ENCODE data around the gene TTC31.
"Not testable (repeated sequence)": the region's sequence is repeated elsewhere in the genome, so short reads cannot be mapped to it uniquely, and the experiment has no call there.

TTC31 gene

GRCh38 chr2:74457549-74458131 is 25.2 kb upstream of the TTC31 start:
- no CpG with 5 or more reads among the region's 46 CpGs for WGBS (ENCODE audit: insufficient coverage, insufficient read length)

DNA sequence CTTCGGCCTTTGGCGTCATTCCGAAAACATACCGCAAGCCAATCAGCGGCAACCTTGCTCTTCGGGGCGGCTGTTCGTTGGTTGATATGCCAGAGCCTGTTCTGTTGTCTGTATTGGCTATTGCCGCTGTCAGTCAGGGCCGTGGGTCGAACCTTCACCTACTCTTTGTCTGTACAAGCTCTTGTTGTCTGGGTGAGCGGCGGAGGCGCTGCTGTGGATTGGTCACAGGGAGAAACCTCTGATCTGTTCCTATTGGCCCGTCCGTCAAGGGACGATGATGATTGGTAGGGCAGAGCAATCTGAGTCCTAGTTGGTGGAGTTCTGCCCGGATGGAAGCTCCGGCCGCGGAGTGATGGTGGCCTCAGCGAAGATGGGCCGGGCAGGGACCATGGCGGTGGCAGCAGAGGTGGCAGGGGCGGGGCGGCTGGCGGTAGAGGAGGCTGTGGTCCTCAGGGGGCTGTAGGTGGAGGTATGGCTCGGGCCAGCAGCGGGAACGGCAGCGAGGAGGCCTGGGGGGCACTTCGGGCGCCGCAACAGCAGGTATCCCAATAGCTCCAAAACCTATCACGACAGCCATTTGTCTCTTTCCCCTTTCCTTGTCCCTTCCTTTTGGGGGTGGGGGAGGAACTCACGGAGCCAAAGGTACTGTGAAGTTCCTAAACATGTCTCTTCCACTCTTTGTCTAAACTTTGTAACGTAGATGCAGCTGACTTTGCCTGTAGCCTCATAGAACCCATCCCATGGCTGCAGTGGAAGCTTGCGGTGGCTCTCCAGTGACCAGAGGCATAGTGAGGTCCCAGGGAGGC is 24.5 kb upstream of the TTC31 start, which contains the start of gene WBP1:
Gene WBP1 (plus strand): TSS at position 307 of the 806 bp plus-strand sequence. CDS start 165 bp downstream, at position 472.
- no peaks in the 10 kb centered on the region for H3K9me3 ChIP-seq (ENCODE audit: control insufficient read depth, insufficient read depth, low read length)
- DNase-seq (ENCODE audit: low read depth, low spot score), result peak; percentile 100
- no peaks in the 10 kb centered on the region for H3K27me3 ChIP-seq (ENCODE audit: control insufficient read depth, insufficient read depth, low read length)
- no peak within 1 kb of the TSS for H3K27ac ChIP-seq (ENCODE audit: low read length)
- H3K4me1 ChIP-seq (ENCODE audit: control insufficient read depth, insufficient read depth, low read length), result 0 out of 2 replicates have a peak, but pooled peaks cover 2% of the 10 kb centered on the region
- peaks cover 8% of the 10 kb centered on the region for H3K36me3 ChIP-seq (ENCODE audit: control insufficient read depth, insufficient read depth, low read length)
- no CpG with 5 or more reads among the region's 38 CpGs for WGBS (ENCODE audit: insufficient coverage, insufficient read length)
- H3K4me3 ChIP-seq (ENCODE audit: low read length), result peak within 1 kb of the TSS; percentile 77

More at GRCh38 chr2:74457549-74458131, 25.2 kb upstream of the TTC31 start:
- Histone ChIP-seq H3K27ac (ENCODE audit: low read length) (no peak overlapping the region), H3K36me3 (ENCODE audit: control insufficient read depth, insufficient read depth, low read length) (peaks cover 8% of the 10 kb centered on the region), H3K4me1 (ENCODE audit: control insufficient read depth, insufficient read depth, low read length) (0 out of 2 replicates have a peak, but pooled peaks cover 2% of the 10 kb centered on the region), H3K9me3 (ENCODE audit: control insufficient read depth, insufficient read depth, low read length) (no peaks in the 10 kb centered on the region), H3K27me3 (ENCODE audit: control insufficient read depth, insufficient read depth, low read length) (no peaks in the 10 kb centered on the region), H3K4me3 (ENCODE audit: low read length) (peak overlapping the region; percentile 73; the same call in 1 of the 2 replicates)
- DNase-seq (ENCODE audit: low read depth, low spot score), result no peak

DNA sequence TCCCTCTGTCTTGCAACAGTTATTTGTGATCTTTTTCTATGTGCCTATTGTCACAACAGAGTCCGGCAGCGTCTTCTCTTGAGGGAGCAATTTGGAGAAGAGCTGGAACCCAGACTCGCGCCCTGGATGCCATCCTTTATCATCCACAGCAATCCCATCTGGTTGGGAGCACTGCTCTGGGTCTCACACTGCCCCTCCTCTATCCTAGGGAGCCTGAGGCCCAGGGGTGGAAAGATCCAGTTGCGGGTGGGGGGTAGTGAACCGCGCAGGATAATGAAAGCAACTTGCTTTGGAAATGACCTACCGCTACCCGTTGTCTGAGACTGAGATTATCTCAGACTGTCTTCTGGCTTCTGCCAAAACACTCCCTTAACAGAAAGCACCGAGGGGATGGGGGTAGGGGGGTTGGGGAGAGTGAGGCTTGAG is 23.9 kb upstream of the TTC31 start:
- no peak for DNase-seq (ENCODE audit: low read depth, low spot score)
- H3K9me3 ChIP-seq (ENCODE audit: control insufficient read depth, insufficient read depth, low read length), result no peaks in the 10 kb centered on the region
- H3K4me3 ChIP-seq (ENCODE audit: low read length), result peak overlapping the region; percentile 77
- H3K27me3 ChIP-seq (ENCODE audit: control insufficient read depth, insufficient read depth, low read length), result no peaks in the 10 kb centered on the region
- peaks cover 8% of the 10 kb centered on the region for H3K36me3 ChIP-seq (ENCODE audit: control insufficient read depth, insufficient read depth, low read length)
- no peak overlapping the region for H3K27ac ChIP-seq (ENCODE audit: low read length)
- no CpG with 5 or more reads among the region's 10 CpGs for WGBS (ENCODE audit: insufficient coverage, insufficient read length)
- 0 out of 2 replicates have a peak, but pooled peaks cover 2% of the 10 kb centered on the region for H3K4me1 ChIP-seq (ENCODE audit: control insufficient read depth, insufficient read depth, low read length)

GRCh38 chr2:74459503-74460118 is 23.3 kb upstream of the TTC31 start:
- DNase-seq (ENCODE audit: low read depth, low spot score); H3K4me1 ChIP-seq (ENCODE audit: control insufficient read depth, insufficient read depth, low read length); H3K27ac ChIP-seq (ENCODE audit: low read length); H3K4me3 ChIP-seq (ENCODE audit: low read length); H3K9me3 ChIP-seq (ENCODE audit: control insufficient read depth, insufficient read depth, low read length); H3K36me3 ChIP-seq (ENCODE audit: control insufficient read depth, insufficient read depth, low read length); H3K27me3 ChIP-seq (ENCODE audit: control insufficient read depth, insufficient read depth, low read length): not testable (repeated sequence)
- 100% methylated on average over 1 of the region's 13 CpGs for WGBS (ENCODE audit: insufficient coverage, insufficient read length)

DNA sequence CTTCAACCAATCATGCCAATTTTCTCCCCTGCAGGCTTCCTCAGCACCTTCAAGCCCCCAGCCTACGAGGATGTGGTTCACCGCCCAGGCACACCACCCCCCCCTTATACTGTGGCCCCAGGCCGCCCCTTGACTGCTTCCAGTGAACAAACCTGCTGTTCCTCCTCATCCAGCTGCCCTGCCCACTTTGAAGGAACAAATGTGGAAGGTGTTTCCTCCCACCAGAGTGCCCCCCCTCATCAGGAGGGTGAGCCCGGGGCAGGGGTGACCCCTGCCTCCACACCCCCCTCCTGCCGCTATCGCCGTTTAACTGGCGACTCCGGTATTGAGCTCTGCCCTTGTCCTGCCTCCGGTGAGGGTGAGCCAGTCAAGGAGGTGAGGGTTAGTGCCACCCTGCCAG is 22.7 kb upstream of the TTC31 start:
- not testable (repeated sequence) for H3K4me3 ChIP-seq (ENCODE audit: low read length); H3K36me3 ChIP-seq (ENCODE audit: control insufficient read depth, insufficient read depth, low read length); H3K9me3 ChIP-seq (ENCODE audit: control insufficient read depth, insufficient read depth, low read length); H3K27me3 ChIP-seq (ENCODE audit: control insufficient read depth, insufficient read depth, low read length); DNase-seq (ENCODE audit: low read depth, low spot score); H3K27ac ChIP-seq (ENCODE audit: low read length); H3K4me1 ChIP-seq (ENCODE audit: control insufficient read depth, insufficient read depth, low read length)
- no CpG with 5 or more reads among the region's 10 CpGs for WGBS (ENCODE audit: insufficient coverage, insufficient read length)

- H3K27me3 ChIP-seq (ENCODE audit: control insufficient read depth, insufficient read depth, low read length), result no peaks in the 10 kb centered on the region
- WGBS (ENCODE audit: insufficient coverage, insufficient read length), result no CpG with 5 or more reads among the region's 27 CpGs
Observed at GRCh38 chr2:74461187-74462053, 21.5 kb upstream of the TTC31 start.

GRCh38 chr2:74462054-74462785 is 20.7 kb upstream of the TTC31 start:
- no peaks in the 10 kb centered on the region for H3K9me3 ChIP-seq (ENCODE audit: control insufficient read depth, insufficient read depth, low read length)
- H3K4me1 ChIP-seq (ENCODE audit: control insufficient read depth, insufficient read depth, low read length), result 0 out of 2 replicates have a peak, but pooled peaks cover 2% of the 10 kb centered on the region
- WGBS (ENCODE audit: insufficient coverage, insufficient read length), result no CpG with 5 or more reads among the region's 20 CpGs
- H3K36me3 ChIP-seq (ENCODE audit: control insufficient read depth, insufficient read depth, low read length), result peaks cover 8% of the 10 kb centered on the region
- DNase-seq (ENCODE audit: low read depth, low spot score), result no peak
- no peaks in the 10 kb centered on the region for H3K27me3 ChIP-seq (ENCODE audit: control insufficient read depth, insufficient read depth, low read length)
- no peak overlapping the region for H3K4me3 ChIP-seq (ENCODE audit: low read length)
- H3K27ac ChIP-seq (ENCODE audit: low read length), result no peak overlapping the region

More at GRCh38 chr2:74461187-74462053, 21.5 kb upstream of the TTC31 start:
- Histone ChIP-seq H3K27ac (ENCODE audit: low read length) (no peak overlapping the region), H3K4me1 (ENCODE audit: control insufficient read depth, insufficient read depth, low read length) (0 out of 2 replicates have a peak, but pooled peaks cover 2% of the 10 kb centered on the region), H3K4me3 (ENCODE audit: low read length) (no peak overlapping the region), H3K9me3 (ENCODE audit: control insufficient read depth, insufficient read depth, low read length) (no peaks in the 10 kb centered on the region), H3K36me3 (ENCODE audit: control insufficient read depth, insufficient read depth, low read length) (peaks cover 8% of the 10 kb centered on the region)
- no peak for DNase-seq (ENCODE audit: low read depth, low spot score)

- no CpG with 5 or more reads among the region's 4 CpGs for WGBS (ENCODE audit: insufficient coverage, insufficient read length)
Observed at GRCh38 chr2:74462786-74463105, 20.1 kb upstream of the TTC31 start.

GRCh38 chr2:74464406-74464805 is 18.5 kb upstream of the TTC31 start:
- peak overlapping the region; percentile 95; the same call in 1 of the 2 replicates for H3K4me3 ChIP-seq (ENCODE audit: low read length)
- peaks cover 8% of the 10 kb centered on the region for H3K36me3 ChIP-seq (ENCODE audit: control insufficient read depth, insufficient read depth, low read length)
- 0 out of 2 replicates have a peak, but pooled peaks cover 2% of the 10 kb centered on the region for H3K4me1 ChIP-seq (ENCODE audit: control insufficient read depth, insufficient read depth, low read length)
- no peak overlapping the region for H3K27ac ChIP-seq (ENCODE audit: low read length)
- no CpG with 5 or more reads among the region's 13 CpGs for WGBS (ENCODE audit: insufficient coverage, insufficient read length)
- no peaks in the 10 kb centered on the region for H3K9me3 ChIP-seq (ENCODE audit: control insufficient read depth, insufficient read depth, low read length)
- H3K27me3 ChIP-seq (ENCODE audit: control insufficient read depth, insufficient read depth, low read length), result no peaks in the 10 kb centered on the region
- DNase-seq (ENCODE audit: low read depth, low spot score), result no peak

More at GRCh38 chr2:74462786-74463105, 20.1 kb upstream of the TTC31 start:
- DNase-seq (ENCODE audit: low read depth, low spot score), result no peak
- Histone ChIP-seq H3K4me3 (ENCODE audit: low read length) (no peak overlapping the region), H3K27me3 (ENCODE audit: control insufficient read depth, insufficient read depth, low read length) (no peaks in the 10 kb centered on the region), H3K4me1 (ENCODE audit: control insufficient read depth, insufficient read depth, low read length) (0 out of 2 replicates have a peak, but pooled peaks cover 2% of the 10 kb centered on the region), H3K27ac (ENCODE audit: low read length) (no peak overlapping the region), H3K36me3 (ENCODE audit: control insufficient read depth, insufficient read depth, low read length) (peaks cover 8% of the 10 kb centered on the region), H3K9me3 (ENCODE audit: control insufficient read depth, insufficient read depth, low read length) (no peaks in the 10 kb centered on the region)

All from iPS DF 6.9 (cell line).